Measurements from ENCODE around the gene SLC7A7.
"Not testable (repeated sequence)": the region's sequence is repeated elsewhere in the genome, so short reads cannot be mapped to it uniquely, and the experiment has no call there.

SLC7A7 gene

GRCh38 chr14:22814941-22815713 lies at the start of gene SLC7A7:
Gene SLC7A7 (minus strand): TSS chr14:22815435. CDS start chr14:22813398, 2,037 bp downstream.
- H3K9me3 ChIP-seq (ENCODE audit: control insufficient read depth, insufficient read depth, low read length) = no peaks in the 10 kb centered on the region
- peak within 1 kb of the TSS; percentile 26 for H3K9ac ChIP-seq (ENCODE audit: low read depth, low read length)
- peaks cover 23% of the 10 kb centered on the region for H3K4me1 ChIP-seq (ENCODE audit: control insufficient read depth, insufficient read depth, low read length)
- H3K27me3 ChIP-seq (ENCODE audit: control insufficient read depth, insufficient read depth, low read length) = no peaks in the 10 kb centered on the region
- no peaks in the 10 kb centered on the region for H3K36me3 ChIP-seq (ENCODE audit: control insufficient read depth, insufficient read depth, low read length)
- H3K4me3 ChIP-seq (ENCODE audit: low read depth, low read length) = no peak within 1 kb of the TSS

- Histone ChIP-seq H3K27me3 (ENCODE audit: control insufficient read depth, insufficient read depth, low read length) (no peaks in the 10 kb centered on the region), H3K9me3 (ENCODE audit: control insufficient read depth, insufficient read depth, low read length) (no peaks in the 10 kb centered on the region), H3K4me3 (ENCODE audit: low read depth, low read length) (no peak overlapping the region), H3K9ac (ENCODE audit: low read depth, low read length) (no peak overlapping the region), H3K36me3 (ENCODE audit: control insufficient read depth, insufficient read depth, low read length) (no peaks in the 10 kb centered on the region), H3K4me1 (ENCODE audit: control insufficient read depth, insufficient read depth, low read length) (no peaks in the 10 kb centered on the region)
Measured at GRCh38 chr14:22864979-22865378, 49.7 kb upstream of the SLC7A7 start.

- Histone ChIP-seq H3K9ac (ENCODE audit: low read depth, low read length) (no peak overlapping the region), H3K27me3 (ENCODE audit: control insufficient read depth, insufficient read depth, low read length) (no peaks in the 10 kb centered on the region), H3K4me1 (ENCODE audit: control insufficient read depth, insufficient read depth, low read length) (no peaks in the 10 kb centered on the region), H3K36me3 (ENCODE audit: control insufficient read depth, insufficient read depth, low read length) (no peaks in the 10 kb centered on the region), H3K9me3 (ENCODE audit: control insufficient read depth, insufficient read depth, low read length) (no peaks in the 10 kb centered on the region), H3K4me3 (ENCODE audit: low read depth, low read length) (no peak overlapping the region)
Measured at GRCh38 chr14:22861651-22862050, 46.4 kb upstream of the SLC7A7 start.

- not testable (repeated sequence) for H3K36me3 ChIP-seq (ENCODE audit: control insufficient read depth, insufficient read depth, low read length); H3K4me3 ChIP-seq (ENCODE audit: low read depth, low read length); H3K9ac ChIP-seq (ENCODE audit: low read depth, low read length); H3K4me1 ChIP-seq (ENCODE audit: control insufficient read depth, insufficient read depth, low read length); H3K27me3 ChIP-seq (ENCODE audit: control insufficient read depth, insufficient read depth, low read length); H3K9me3 ChIP-seq (ENCODE audit: control insufficient read depth, insufficient read depth, low read length)
Measured at GRCh38 chr14:22860377-22860776, 45.1 kb upstream of the SLC7A7 start.

- no peaks in the 10 kb centered on the region for H3K36me3 ChIP-seq (ENCODE audit: control insufficient read depth, insufficient read depth, low read length)
- H3K9me3 ChIP-seq (ENCODE audit: control insufficient read depth, insufficient read depth, low read length) = no peaks in the 10 kb centered on the region
Measured at GRCh38 chr14:22856428-22856827, 41.2 kb upstream of the SLC7A7 start.

GRCh38 chr14:22854963-22855724 lies 39.9 kb upstream of the SLC7A7 start:
- Histone ChIP-seq H3K27me3 (ENCODE audit: control insufficient read depth, insufficient read depth, low read length) (no peaks in the 10 kb centered on the region), H3K4me1 (ENCODE audit: control insufficient read depth, insufficient read depth, low read length) (peaks cover 2% of the 10 kb centered on the region), H3K4me3 (ENCODE audit: low read depth, low read length) (no peak overlapping the region), H3K36me3 (ENCODE audit: control insufficient read depth, insufficient read depth, low read length) (no peaks in the 10 kb centered on the region), H3K9me3 (ENCODE audit: control insufficient read depth, insufficient read depth, low read length) (no peaks in the 10 kb centered on the region), H3K9ac (ENCODE audit: low read depth, low read length) (no peak overlapping the region)

More at GRCh38 chr14:22856428-22856827, 41.2 kb upstream of the SLC7A7 start:
- no peaks in the 10 kb centered on the region for H3K27me3 ChIP-seq (ENCODE audit: control insufficient read depth, insufficient read depth, low read length)
- H3K9ac ChIP-seq (ENCODE audit: low read depth, low read length) = no peak overlapping the region
- peaks cover 2% of the 10 kb centered on the region for H3K4me1 ChIP-seq (ENCODE audit: control insufficient read depth, insufficient read depth, low read length)
- H3K4me3 ChIP-seq (ENCODE audit: low read depth, low read length) = no peak overlapping the region

GRCh38 chr14:22854296-22854695 lies 39.1 kb upstream of the SLC7A7 start:
- not testable (repeated sequence) for H3K4me3 ChIP-seq (ENCODE audit: low read depth, low read length); H3K9me3 ChIP-seq (ENCODE audit: control insufficient read depth, insufficient read depth, low read length); H3K36me3 ChIP-seq (ENCODE audit: control insufficient read depth, insufficient read depth, low read length); H3K4me1 ChIP-seq (ENCODE audit: control insufficient read depth, insufficient read depth, low read length); H3K9ac ChIP-seq (ENCODE audit: low read depth, low read length); H3K27me3 ChIP-seq (ENCODE audit: control insufficient read depth, insufficient read depth, low read length)

GRCh38 chr14:22852940-22853767 lies 37.9 kb upstream of the SLC7A7 start:
- peak overlapping the region; percentile 49 for H3K9ac ChIP-seq (ENCODE audit: low read depth, low read length)
- H3K36me3 ChIP-seq (ENCODE audit: control insufficient read depth, insufficient read depth, low read length) = no peaks in the 10 kb centered on the region
- H3K4me3 ChIP-seq (ENCODE audit: low read depth, low read length) = peak overlapping the region; percentile 73
- no peaks in the 10 kb centered on the region for H3K9me3 ChIP-seq (ENCODE audit: control insufficient read depth, insufficient read depth, low read length)
- H3K27me3 ChIP-seq (ENCODE audit: control insufficient read depth, insufficient read depth, low read length) = no peaks in the 10 kb centered on the region
- H3K4me1 ChIP-seq (ENCODE audit: control insufficient read depth, insufficient read depth, low read length) = peaks cover 9% of the 10 kb centered on the region

GRCh38 chr14:22852599-22852939 lies 37.3 kb upstream of the SLC7A7 start:
- Histone ChIP-seq H3K9me3 (ENCODE audit: control insufficient read depth, insufficient read depth, low read length) (no peaks in the 10 kb centered on the region), H3K4me3 (ENCODE audit: low read depth, low read length) (no peak overlapping the region), H3K27me3 (ENCODE audit: control insufficient read depth, insufficient read depth, low read length) (no peaks in the 10 kb centered on the region), H3K4me1 (ENCODE audit: control insufficient read depth, insufficient read depth, low read length) (peaks cover 13% of the 10 kb centered on the region), H3K9ac (ENCODE audit: low read depth, low read length) (no peak overlapping the region), H3K36me3 (ENCODE audit: control insufficient read depth, insufficient read depth, low read length) (no peaks in the 10 kb centered on the region)

GRCh38 chr14:22852178-22852577 lies 36.9 kb upstream of the SLC7A7 start:
- H3K4me1 ChIP-seq (ENCODE audit: control insufficient read depth, insufficient read depth, low read length) = peaks cover 13% of the 10 kb centered on the region
- H3K36me3 ChIP-seq (ENCODE audit: control insufficient read depth, insufficient read depth, low read length); H3K4me3 ChIP-seq (ENCODE audit: low read depth, low read length); H3K9ac ChIP-seq (ENCODE audit: low read depth, low read length); H3K9me3 ChIP-seq (ENCODE audit: control insufficient read depth, insufficient read depth, low read length); H3K27me3 ChIP-seq (ENCODE audit: control insufficient read depth, insufficient read depth, low read length): not testable (repeated sequence)

GRCh38 chr14:22850944-22851764 lies 35.9 kb upstream of the SLC7A7 start:
- H3K4me3 ChIP-seq (ENCODE audit: low read depth, low read length) = no peak overlapping the region
- no peaks in the 10 kb centered on the region for H3K36me3 ChIP-seq (ENCODE audit: control insufficient read depth, insufficient read depth, low read length)
- no peaks in the 10 kb centered on the region for H3K27me3 ChIP-seq (ENCODE audit: control insufficient read depth, insufficient read depth, low read length)
- H3K9me3 ChIP-seq (ENCODE audit: control insufficient read depth, insufficient read depth, low read length) = no peaks in the 10 kb centered on the region
- H3K9ac ChIP-seq (ENCODE audit: low read depth, low read length) = no peak overlapping the region
- H3K4me1 ChIP-seq (ENCODE audit: control insufficient read depth, insufficient read depth, low read length) = peaks cover 13% of the 10 kb centered on the region

Data from iPS-15b (cell line).